Skeletal muscle tissue (tissue), 4 donors: ENCODE results near the gene NOC4L. TPM values are rescaled to one million over a fixed set of nuclear protein-coding genes. Genes with fewer than 3 reads are reported as not detected.

Experiments
- H3K27ac ChIP-seq: one replicate; pipeline ENCODE4 v1.7.0; 2013; ENCODE audit warnings: mild to moderate bottlenecking, low read depth, low read length, inconsistent platforms
- H3K27me3 ChIP-seq, 3 donors: one replicate each; pipeline ENCODE4 v1.7.0; 2013; ENCODE audit warnings: low read length in 3 of 3; ENCODE audit not compliant: control insufficient read depth in 3 of 3, insufficient read depth in 3 of 3
- H3K36me3 ChIP-seq, 3 donors: one replicate each; pipeline ENCODE4 v1.7.0; 2013; ENCODE audit warnings: low read length in 3 of 3; ENCODE audit not compliant: control insufficient read depth in 3 of 3, insufficient read depth in 3 of 3
- H3K4me1 ChIP-seq, 3 donors: one replicate each; pipeline ENCODE4 v1.7.0; 2013; ENCODE audit warnings: low read length in 3 of 3, mild to moderate bottlenecking in 3 of 3; ENCODE audit not compliant: control insufficient read depth in 3 of 3, insufficient read depth in 3 of 3
- H3K4me3 ChIP-seq, 3 donors: one replicate each; pipeline ENCODE4 v1.7.0; 2013; ENCODE audit warnings: low read length in 3 of 3
- H3K9ac ChIP-seq, 3 donors: one replicate each; pipeline ENCODE4 v1.7.0; 2013; ENCODE audit warnings: low read length in 3 of 3, mild to moderate bottlenecking in 3 of 3, moderate library complexity in 2 of 3, low read depth in 1 of 3
- H3K9me3 ChIP-seq, 3 donors: one replicate each; pipeline ENCODE4 v1.7.0; 2013; ENCODE audit warnings: low read length in 3 of 3; ENCODE audit not compliant: control insufficient read depth in 3 of 3
- total RNA-seq: library from RNA; depleted of rRNA; stranded (reverse); fragments of >200 nt; gene quantifications from one replicate; pipeline ENCODE4 v1.2.3, GENCODE V29; 2014
- donor health status: Osteomylitis.

Gene NOC4L
- total RNA-seq, 1 donor from 2014 or later = 5.7 TPM

GRCh38 chr12:132187646-132188450 lies 43.6 kb downstream of the NOC4L start:
- Histone ChIP-seq H3K9me3 (no peaks in the 10 kb centered on the region), H3K4me3 (no peak overlapping the region), H3K9ac (no peak overlapping the region), H3K4me1 (peaks cover 6 to 17% (median 10%) of the 10 kb centered on the region in 3 donors), H3K36me3 (no peaks in the 10 kb centered on the region), H3K27me3 (peaks cover 3 to 41% (median 38%) of the 10 kb centered on the region in 3 donors), H3K27ac (no peak overlapping the region)

GRCh38 chr12:132188451-132188901 lies 44.2 kb downstream of the NOC4L start:
- no peak overlapping the region for H3K27ac ChIP-seq
- H3K4me1 ChIP-seq = peaks cover 6 to 17% (median 10%) of the 10 kb centered on the region in 3 donors
- no peak overlapping the region for H3K9ac ChIP-seq
- H3K27me3 ChIP-seq = peaks cover 0 to 47% (median 42%) of the 10 kb centered on the region in 3 donors
- H3K36me3 ChIP-seq = no peaks in the 10 kb centered on the region
- H3K9me3 ChIP-seq = peaks cover 0 to 3% (median 0%) of the 10 kb centered on the region in 3 donors
- H3K4me3 ChIP-seq = no peak overlapping the region

- Histone ChIP-seq H3K36me3 (no peaks in the 10 kb centered on the region), H3K27ac (no peak overlapping the region), H3K4me3 (peak overlapping the region; percentile 68 to 84 (median 70)), H3K9ac (peak overlapping the region; percentile 61 to 72 (median 71)), H3K4me1 (peaks cover 6 to 17% (median 10%) of the 10 kb centered on the region in 3 donors), H3K27me3 (peaks cover 3 to 48% (median 47%) of the 10 kb centered on the region in 3 donors), H3K9me3 (peaks cover 0 to 8% (median 2%) of the 10 kb centered on the region in 3 donors)
Observed at GRCh38 chr12:132188916-132189325, 44.7 kb downstream of the NOC4L start.

GRCh38 chr12:132189378-132190011 lies 45.2 kb downstream of the NOC4L start:
- Histone ChIP-seq H3K9ac (peak overlapping the region; percentile 61 to 72 (median 71)), H3K9me3 (peaks cover 0 to 10% (median 2%) of the 10 kb centered on the region in 3 donors), H3K27ac (peak overlapping the region; percentile 40), H3K4me1 (peaks cover 6 to 17% (median 10%) of the 10 kb centered on the region in 3 donors), H3K36me3 (no peaks in the 10 kb centered on the region), H3K27me3 (peaks cover 4 to 52% (median 52%) of the 10 kb centered on the region in 3 donors), H3K4me3 (peak overlapping the region; percentile 68 to 84 (median 70))

- Histone ChIP-seq H3K9ac (peak overlapping the region; percentile 20 to 72 (median 71)), H3K4me1 (peaks cover 6 to 17% (median 10%) of the 10 kb centered on the region in 3 donors), H3K27ac (peak overlapping the region; percentile 40), H3K4me3 (peak overlapping the region; percentile 54 to 84 (median 70)), H3K9me3 (peaks cover 0 to 10% (median 2%) of the 10 kb centered on the region in 3 donors), H3K27me3 (peaks cover 4 to 54% (median 53%) of the 10 kb centered on the region in 3 donors), H3K36me3 (no peaks in the 10 kb centered on the region)
Observed at GRCh38 chr12:132190012-132190755, 45.9 kb downstream of the NOC4L start.

GRCh38 chr12:132190834-132191500 lies 46.7 kb downstream of the NOC4L start:
- Histone ChIP-seq H3K4me3 (peak overlapping the region in 1 of 3 donors; percentile 84), H3K36me3 (no peaks in the 10 kb centered on the region), H3K9me3 (peaks cover 0 to 10% (median 2%) of the 10 kb centered on the region in 3 donors), H3K27me3 (peaks cover 5 to 56% (median 48%) of the 10 kb centered on the region in 3 donors), H3K9ac (no peak overlapping the region), H3K27ac (no peak overlapping the region), H3K4me1 (peaks cover 6 to 17% (median 10%) of the 10 kb centered on the region in 3 donors)

GRCh38 chr12:132191715-132192553 lies 47.7 kb downstream of the NOC4L start:
- no peak overlapping the region for H3K9ac ChIP-seq
- no peak overlapping the region for H3K27ac ChIP-seq
- peaks cover 6 to 17% (median 10%) of the 10 kb centered on the region in 3 donors for H3K4me1 ChIP-seq
- peaks cover 0 to 10% (median 2%) of the 10 kb centered on the region in 3 donors for H3K9me3 ChIP-seq
- H3K36me3 ChIP-seq = no peaks in the 10 kb centered on the region
- peaks cover 14 to 58% (median 46%) of the 10 kb centered on the region in 3 donors for H3K27me3 ChIP-seq
- H3K4me3 ChIP-seq = no peak overlapping the region

GRCh38 chr12:132194056-132194455 lies 49.8 kb downstream of the NOC4L start:
- Histone ChIP-seq H3K9me3 (peaks cover 0 to 10% (median 2%) of the 10 kb centered on the region in 3 donors), H3K27ac (no peak overlapping the region), H3K4me3 (no peak overlapping the region), H3K36me3 (no peaks in the 10 kb centered on the region), H3K4me1 (peaks cover 6 to 22% (median 13%) of the 10 kb centered on the region in 3 donors), H3K9ac (no peak overlapping the region), H3K27me3 (peaks cover 29 to 64% (median 61%) of the 10 kb centered on the region in 3 donors)
